IMR-90 (cell line): ENCODE results near the gene OR4D11. TPM values are rescaled to one million over a fixed set of nuclear protein-coding genes. Genes with fewer than 3 reads are reported as not detected.

Experiments used
- ATAC-seq: fragments of 200-7000 bp; cut with Tn5 transposase; 2 replicates; pipeline ENCODE4 v1.9.1; 2020; ENCODE audit warnings: low read depth, mild to moderate bottlenecking, moderate library complexity
- BruUV-seq: library from RNA; stranded (reverse); fragments of 400-500 nt; replicated peaks from 2 replicates; lab custom pipeline; 2021; lab: Mats Ljungman, UMichigan
- CTCF ChIA-PET: fragments of 300-600 bp; formaldehyde crosslinking; extraction: SDS; loops from one replicate; lab custom pipeline; 2021; ENCODE audit warnings: antibody characterized with exemption; lab: Yijun Ruan, JAX
- POLR2A ChIA-PET: fragments of 300-600 bp; sonication (Branson Sonifier 250); formaldehyde crosslinking; loops from one replicate; lab custom pipeline; 2022; ENCODE audit warnings: antibody characterized with exemption; ENCODE audit not compliant: unreplicated experiment; lab: Charles Lee
- DNase-seq: peaks from one replicate; pipeline ENCODE4 v3.0.0; 2013
- H2AFZ ChIP-seq: replicated peaks from 2 replicates; pipeline ENCODE3; 2013; ENCODE audit warnings: low read length, mild to moderate bottlenecking; ENCODE audit not compliant: poor library complexity
- H2AK5ac ChIP-seq: 2 replicates; pipeline ENCODE4 v1.6.1; 2013; ENCODE audit warnings: low read depth, low read length, inconsistent platforms
- H2AK9ac ChIP-seq: replicated peaks from 2 replicates; pipeline ENCODE3; 2013; ENCODE audit warnings: mild to moderate bottlenecking, low read depth, low read length, moderate library complexity; ENCODE audit not compliant: poor library complexity
- H2BK120ac ChIP-seq: 2 replicates; pipeline ENCODE4 v1.6.1; 2013; ENCODE audit warnings: low read depth, low read length, inconsistent platforms
- H2BK15ac ChIP-seq: 3 replicates; pipeline ENCODE4 v1.6.1; 2013; ENCODE audit warnings: low read depth, low read length, inconsistent platforms
- H2BK20ac ChIP-seq: 2 replicates; pipeline ENCODE4 v1.6.1; 2013; ENCODE audit warnings: low read depth, mild to moderate bottlenecking, inconsistent platforms, low read length, moderate library complexity
- H2BK5ac ChIP-seq: 2 replicates; pipeline ENCODE4 v1.6.1; 2013; ENCODE audit warnings: mild to moderate bottlenecking, low read depth, low read length, inconsistent platforms; ENCODE audit not compliant: poor library complexity, severe bottlenecking
- H3K14ac ChIP-seq: replicated peaks from 2 replicates; pipeline ENCODE4 v1.6.1; 2013; ENCODE audit warnings: low read depth, low read length, inconsistent platforms
- H3K18ac ChIP-seq: 2 replicates; pipeline ENCODE4 v1.6.1; 2013; ENCODE audit warnings: low read depth, low read length, control low read depth
- H3K23ac ChIP-seq: 2 replicates; pipeline ENCODE4 v1.6.1; 2013; ENCODE audit warnings: low read depth, low read length, inconsistent platforms
- H3K27ac ChIP-seq: 2 replicates; pipeline ENCODE4 v1.5.1; 2013; ENCODE audit warnings: mild to moderate bottlenecking, control low read depth, low read length; ENCODE audit not compliant: insufficient read depth
- H3K27me3 ChIP-seq: 2 replicates; pipeline ENCODE4 v1.6.1; 2013; ENCODE audit warnings: low read length; ENCODE audit not compliant: control insufficient read depth, insufficient read depth
- H3K36me3 ChIP-seq: 2 replicates; pipeline ENCODE4 v1.6.1; 2013; ENCODE audit warnings: low read length, mixed read lengths; ENCODE audit not compliant: control insufficient read depth, insufficient read depth
- H3K4ac ChIP-seq: 2 replicates; pipeline ENCODE4 v1.6.1; 2013; ENCODE audit warnings: low read depth, low read length, inconsistent platforms
- H3K4me1 ChIP-seq: 2 replicates; pipeline ENCODE4 v1.6.1; 2013; ENCODE audit warnings: low read length, mixed read lengths; ENCODE audit not compliant: control insufficient read depth, insufficient read depth
- H3K4me2 ChIP-seq: 2 replicates; pipeline ENCODE4 v1.6.1; 2013; ENCODE audit warnings: low read depth, mild to moderate bottlenecking, control low read depth, low read length, moderate library complexity
- H3K4me3 ChIP-seq: 2 replicates; pipeline ENCODE4 v1.5.1; 2013; ENCODE audit warnings: low read depth, mild to moderate bottlenecking, control low read depth, low read length, moderate library complexity; ENCODE audit not compliant: insufficient read depth
- H3K56ac ChIP-seq: 2 replicates; pipeline ENCODE4 v1.6.1; 2013; ENCODE audit warnings: low read length, inconsistent platforms; ENCODE audit not compliant: insufficient read depth; ENCODE audit errors: extremely low read depth
- H3K79me1 ChIP-seq, 2 experiments: 2 replicates each; pipeline ENCODE4 v1.6.1; 2013; ENCODE audit warnings: low read length in 2 of 2, inconsistent platforms in 1 of 2, low read depth in 1 of 2
- H3K9ac ChIP-seq: 2 replicates; pipeline ENCODE4 v1.6.1; 2013; ENCODE audit warnings: low read depth, low read length, control low read depth
- H3K9me1 ChIP-seq: 2 replicates; pipeline ENCODE4 v1.6.1; 2013; ENCODE audit warnings: low read length, inconsistent platforms; ENCODE audit not compliant: insufficient read depth
- H3K9me3 ChIP-seq: 2 replicates; pipeline ENCODE4 v1.6.1; 2013; ENCODE audit warnings: low read length; ENCODE audit not compliant: control insufficient read depth, insufficient read depth
- H4K20me1 ChIP-seq: 2 replicates; pipeline ENCODE4 v1.6.1; 2013; ENCODE audit warnings: low read length, inconsistent platforms; ENCODE audit not compliant: insufficient read depth
- H4K5ac ChIP-seq: 2 replicates; pipeline ENCODE4 v1.6.1; 2013; ENCODE audit warnings: mild to moderate bottlenecking, low read depth, low read length, control low read depth
- H4K8ac ChIP-seq, 2 experiments: 2 replicates each; pipeline ENCODE4 v1.6.1; 2013; ENCODE audit warnings: low read depth in 2 of 2, low read length in 2 of 2, control low read depth in 1 of 2, inconsistent platforms in 1 of 2
- H4K91ac ChIP-seq: 2 replicates; pipeline ENCODE4 v1.6.1; 2013; ENCODE audit warnings: low read depth, low read length, inconsistent platforms; ENCODE audit not compliant: insufficient read depth
- BHLHE40 ChIP-seq: fragments of 150-350 bp; IDR thresholded peaks from 2 replicates; pipeline ENCODE4 v1.6.1; 2016; ENCODE audit warnings: mild to moderate bottlenecking, low read depth, low read length
- CTCF ChIP-seq: conservative IDR thresholded peaks from 2 replicates; pipeline ENCODE4 v1.5.1; 2012; ENCODE audit warnings: mild to moderate bottlenecking, low read depth, low read length, improper control_type of control experiment
- FOS ChIP-seq: fragments of 150-350 bp; IDR thresholded peaks from 2 replicates; pipeline ENCODE4 v1.6.1; 2016; ENCODE audit warnings: low read depth, low read length
- MAZ ChIP-seq: IDR thresholded peaks from 2 replicates; pipeline ENCODE4 v1.6.1; 2012; ENCODE audit warnings: low read depth, mild to moderate bottlenecking, low read length, improper control_type of control experiment, moderate library complexity, borderline replicate concordance
- RAD21 ChIP-seq: IDR thresholded peaks from 2 replicates; pipeline ENCODE4 v1.6.1; 2012; ENCODE audit warnings: low read length, improper control_type of control experiment
- SMC3 ChIP-seq: fragments of 150-350 bp; IDR thresholded peaks from 2 replicates; pipeline ENCODE4 v1.6.1; 2016; ENCODE audit warnings: low read depth, mild to moderate bottlenecking, antibody characterized with exemption, low read length, moderate library complexity
- WGBS, 2 experiments: methylation state at CpG; one replicate each; pipeline versions ENCODE4 v1.1.5 to v1.1.7; 2013; ENCODE audit warnings: missing lambda C conversion rate in 2 of 2; ENCODE audit not compliant: insufficient read length in 1 of 2; ENCODE audit errors: extremely low coverage in 2 of 2; 5-methylcytosine and 5-hydroxymethylcytosine counted together
- dilution Hi-C: fragments of 300-500 bp; cut with HindIII; formaldehyde crosslinking; loops from one replicate; pipeline ENCODE4 v1.14.3; 2018; ENCODE audit warnings: low sequenced_read_pairs; ENCODE audit not compliant: unreplicated experiment
- in situ Hi-C: fragments of 300-500 bp; cut with MboI; formaldehyde crosslinking; loops from 3 replicates; pipeline ENCODE4 v1.14.3; 2019; ENCODE audit warnings: low sequenced_read_pairs, inconsistent platforms, mixed read lengths
- intact Hi-C: fragments of 100-400 bp; cut with micrococcal nuclease; formaldehyde crosslinking; loops from 2 replicates; pipeline ENCODE4 v1.10.0; 2022
- polyA plus RNA-seq, 3 experiments: library from polyadenylated mRNA; depleted of rRNA; stranded (reverse); fragments of >200 nt; gene quantifications; 2 replicates each; pipeline ENCODE4 v1.2.3, GENCODE V29; 2012; ENCODE audit warnings: low replicate concordance in 1 of 3
- total RNA-seq: library from RNA; depleted of rRNA; stranded (reverse); fragments of >200 nt; gene quantifications from 2 replicates; pipeline ENCODE4 v1.2.3, GENCODE V29; 2012
- TF ChIP-seq, protein P1 (sequence below): fragments of 150-350 bp; IDR thresholded peaks from 2 replicates; pipeline ENCODE4 v1.6.1; 2016; ENCODE audit warnings: low read depth, mild to moderate bottlenecking, low read length, moderate library complexity, borderline replicate concordance

The OR4D11 gene
- total and polyA plus RNA-seq, 2 of the 4 experiments (the other 2 are of a cell fraction) = not detected

DNA sequence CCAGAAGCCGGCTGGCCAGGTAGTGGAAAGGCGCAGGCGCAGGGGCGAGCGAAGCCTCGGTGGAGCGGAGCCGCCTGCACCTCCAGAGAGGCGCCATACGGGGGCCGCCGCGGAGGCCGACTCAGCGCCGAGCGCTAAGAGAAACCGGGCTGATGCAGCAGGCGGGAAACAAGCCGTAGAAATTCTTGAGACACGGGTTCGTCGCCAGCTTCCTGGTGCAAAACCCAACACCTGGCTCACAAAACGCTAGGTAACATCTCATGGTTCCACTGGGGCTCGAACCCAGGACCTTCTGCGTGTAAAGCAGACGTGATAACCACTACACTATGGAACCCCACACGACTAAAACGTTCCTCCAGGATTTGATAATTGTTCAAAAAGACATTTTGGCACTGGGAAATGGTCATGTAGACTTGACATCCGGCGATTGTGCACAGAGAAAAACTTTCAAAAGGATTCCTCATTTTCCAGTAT is 47.0 kb downstream of the OR4D11 start:
- H3K4me2 ChIP-seq = peak overlapping the region; percentile 84
- H3K4me3 ChIP-seq = peak overlapping the region; percentile 54
- no peak overlapping the region for H2AK5ac ChIP-seq
- H3K4ac ChIP-seq = peak overlapping the region; percentile 74
- H4K5ac ChIP-seq = 0 out of 2 replicates have a peak overlapping the region, but pooled peaks have one; percentile 7
- peak overlapping the region; percentile 40 for H3K18ac ChIP-seq
- ATAC-seq (peak; percentile 90), DNase-seq (peak; percentile 97)
- 1% methylated on average over 22 of the region's 31 CpGs; no CpG with 5 or more reads in 1 of the 2 experiments for WGBS, 2 experiments
- peak overlapping the region; percentile 54 for H3K14ac ChIP-seq
- 0 out of 2 replicates have a peak overlapping the region, but pooled peaks have one; percentile 23 for H3K23ac ChIP-seq
- POLR2A ChIA-PET = no interaction called here
- H3K9me3 ChIP-seq = no peaks in the 10 kb centered on the region
- H3K9ac ChIP-seq = peak overlapping the region; percentile 55
- dilution Hi-C loops (no loop called here), intact Hi-C loops (loop anchor here (1.0 to 10.0 kb wide), 4 partner anchors 13 to 976 kb away; partner anchors contain the start of genes LPXN, PATL1 and ZFP91), in situ Hi-C loops (loop anchor here (10.0 to 25.0 kb wide), 2 partner anchors 254 to 963 kb away; partner anchors contain the start of genes LPXN and ZFP91)
- H4K8ac ChIP-seq = peak overlapping the region in 1 of 2 experiments; percentile 71; a peak in 1 of 4 replicates
- H3K79me1 ChIP-seq = no peaks in the 10 kb centered on the region
- no peaks in the 10 kb centered on the region for H3K9me1 ChIP-seq
- H4K20me1 ChIP-seq = peaks cover 10% of the 10 kb centered on the region
- peak; percentile 18; the same call in 1 of the 2 replicates for TF ChIP-seq SMC3
- peak; percentile 33 for TF ChIP-seq RAD21
- peak; percentile 49 for TF ChIP-seq CTCF
- TF ChIP-seq FOS = peak; percentile 91
- TF ChIP-seq, protein P1, sequence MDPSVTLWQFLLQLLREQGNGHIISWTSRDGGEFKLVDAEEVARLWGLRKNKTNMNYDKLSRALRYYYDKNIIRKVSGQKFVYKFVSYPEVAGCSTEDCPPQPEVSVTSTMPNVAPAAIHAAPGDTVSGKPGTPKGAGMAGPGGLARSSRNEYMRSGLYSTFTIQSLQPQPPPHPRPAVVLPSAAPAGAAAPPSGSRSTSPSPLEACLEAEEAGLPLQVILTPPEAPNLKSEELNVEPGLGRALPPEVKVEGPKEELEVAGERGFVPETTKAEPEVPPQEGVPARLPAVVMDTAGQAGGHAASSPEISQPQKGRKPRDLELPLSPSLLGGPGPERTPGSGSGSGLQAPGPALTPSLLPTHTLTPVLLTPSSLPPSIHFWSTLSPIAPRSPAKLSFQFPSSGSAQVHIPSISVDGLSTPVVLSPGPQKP = no peak
- TF ChIP-seq BHLHE40 = no peak; the same call in 1 of the 2 replicates
- peak; percentile 28; the same call in 1 of the 2 replicates for TF ChIP-seq MAZ
- peak overlapping the region; percentile 31; the same call in 1 of the 2 replicates for H2BK120ac ChIP-seq
- CTCF ChIA-PET = interaction anchor here (1.5 to 1.7 kb wide), 2 partner anchors 11 to 13 kb away, joined by 3 read pairs; no protein-coding TSS in a partner anchor
- no peaks in the 10 kb centered on the region for H3K36me3 ChIP-seq
- 0 out of 2 replicates have a peak, but pooled peaks cover 2% of the 10 kb centered on the region for H3K4me1 ChIP-seq
- H2BK15ac ChIP-seq = no peak overlapping the region
- no TSS peak for BruUV-seq
- no peaks in the 10 kb centered on the region for H3K27me3 ChIP-seq
- H2AK9ac ChIP-seq = peak overlapping the region; percentile 7
- H3K27ac ChIP-seq = peak overlapping the region; percentile 48; the same call in 1 of the 2 replicates
- H2AFZ ChIP-seq = peak overlapping the region; percentile 85
- H2BK20ac ChIP-seq = peak overlapping the region; percentile 12; the same call in 1 of the 2 replicates
- H2BK5ac ChIP-seq = peak overlapping the region; percentile 80
- H3K56ac ChIP-seq = peak overlapping the region; percentile 25
- no peak overlapping the region for H4K91ac ChIP-seq
